Measurements from ENCODE around the gene SVIL. TPM values are rescaled to one million over a fixed set of nuclear protein-coding genes. Genes with fewer than 3 reads are reported as not detected.

The SVIL gene
- total and polyA plus RNA-seq, 7 donors, result 70.6 to 1,728 (median 792) TPM

DNA sequence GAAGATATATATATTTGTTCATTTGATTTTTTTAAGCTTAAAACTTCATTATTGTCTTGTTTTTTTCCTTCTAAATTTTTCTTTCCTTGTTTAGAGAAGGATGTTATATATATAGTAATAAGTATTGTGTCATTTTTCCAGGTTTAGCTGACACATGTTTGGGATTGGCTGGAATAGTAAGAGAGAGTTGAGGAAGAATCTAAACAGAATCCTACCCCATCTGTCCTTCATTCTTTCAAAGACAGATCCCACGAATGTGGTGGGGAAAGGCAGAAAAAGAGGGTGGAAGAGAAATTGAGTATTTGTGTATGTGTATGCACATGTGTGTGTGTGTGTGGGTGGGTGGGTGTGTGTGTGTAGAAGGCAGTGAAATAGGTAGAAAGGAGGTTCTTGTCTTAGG, 132.4 kb downstream of the SVIL start:
- DNase-seq, result no peak

DNA sequence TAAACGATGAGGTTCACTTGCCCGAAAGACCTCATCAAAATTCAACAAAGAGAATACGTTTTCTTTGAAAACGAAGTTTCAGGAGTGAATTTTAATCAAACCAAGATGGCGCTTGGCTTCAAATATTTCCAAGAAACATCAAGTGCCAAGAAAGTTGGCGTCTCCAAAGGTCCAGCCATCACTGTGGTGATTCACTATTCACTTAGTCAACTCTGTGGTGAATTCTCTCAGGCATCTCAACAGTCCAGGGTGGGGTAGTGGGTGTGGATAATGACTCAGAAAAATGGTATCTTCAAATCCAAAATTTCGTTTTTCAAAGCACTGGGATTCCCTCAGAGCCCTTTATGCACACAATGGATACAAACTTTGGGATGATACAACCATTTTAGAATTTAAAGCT, 133.1 kb downstream of the SVIL start:
- no peaks in the 10 kb centered on the region for H3K27me3 ChIP-seq (ENCODE audit: insufficient read depth in 3 of 3, low read length in 2 of 3)
- DNase-seq (peak in 1 of 2 donors; percentile 2), ATAC-seq (peak; percentile 61 to 79 (median 72))
- no peaks in the 10 kb centered on the region for H3K9me3 ChIP-seq
- H3K36me3 ChIP-seq (ENCODE audit: insufficient read depth in 1 of 2, low read depth in 1 of 2), result peaks cover 0 to 80% of the 10 kb centered on the region in 2 donors
- TF ChIP-seq, protein P1, sequence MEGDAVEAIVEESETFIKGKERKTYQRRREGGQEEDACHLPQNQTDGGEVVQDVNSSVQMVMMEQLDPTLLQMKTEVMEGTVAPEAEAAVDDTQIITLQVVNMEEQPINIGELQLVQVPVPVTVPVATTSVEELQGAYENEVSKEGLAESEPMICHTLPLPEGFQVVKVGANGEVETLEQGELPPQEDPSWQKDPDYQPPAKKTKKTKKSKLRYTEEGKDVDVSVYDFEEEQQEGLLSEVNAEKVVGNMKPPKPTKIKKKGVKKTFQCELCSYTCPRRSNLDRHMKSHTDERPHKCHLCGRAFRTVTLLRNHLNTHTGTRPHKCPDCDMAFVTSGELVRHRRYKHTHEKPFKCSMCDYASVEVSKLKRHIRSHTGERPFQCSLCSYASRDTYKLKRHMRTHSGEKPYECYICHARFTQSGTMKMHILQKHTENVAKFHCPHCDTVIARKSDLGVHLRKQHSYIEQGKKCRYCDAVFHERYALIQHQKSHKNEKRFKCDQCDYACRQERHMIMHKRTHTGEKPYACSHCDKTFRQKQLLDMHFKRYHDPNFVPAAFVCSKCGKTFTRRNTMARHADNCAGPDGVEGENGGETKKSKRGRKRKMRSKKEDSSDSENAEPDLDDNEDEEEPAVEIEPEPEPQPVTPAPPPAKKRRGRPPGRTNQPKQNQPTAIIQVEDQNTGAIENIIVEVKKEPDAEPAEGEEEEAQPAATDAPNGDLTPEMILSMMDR (IDR thresholded peaks at IDR 0.05), result no peak
- 82 to 90% (median 90%) methylated on average over 7 of the region's 7 CpGs for WGBS, 3 donors
- H3K4me1 ChIP-seq, result peaks cover 8% of the 10 kb centered on the region
- H3K27ac ChIP-seq, result peak overlapping the region; percentile 52
- intact Hi-C loops (cut with DNase I), result no loop called here
- H3K4me3 ChIP-seq, result no peak overlapping the region

More for the DNA sequence above, 132.4 kb downstream of the SVIL start:
- H3K36me3 ChIP-seq (ENCODE audit: insufficient read depth in 1 of 2, low read depth in 1 of 2), result peaks cover 0 to 80% of the 10 kb centered on the region in 2 donors
- ATAC-seq, result peak in 3 of 4 donors; percentile 12 to 43 (median 32)
- WGBS, 3 donors, result 40 to 48% (median 45%) methylated on average over 1 of the region's 1 CpG
- no peak overlapping the region for H3K4me3 ChIP-seq
- TF ChIP-seq, protein P1 (IDR thresholded peaks at IDR 0.05), result no peak
- peaks cover 8% of the 10 kb centered on the region for H3K4me1 ChIP-seq
- peak overlapping the region; percentile 52 for H3K27ac ChIP-seq
- H3K9me3 ChIP-seq, result no peaks in the 10 kb centered on the region
- H3K27me3 ChIP-seq (ENCODE audit: insufficient read depth in 3 of 3, low read length in 2 of 3), result no peaks in the 10 kb centered on the region
- intact Hi-C loops (cut with DNase I), result no loop called here

DNA sequence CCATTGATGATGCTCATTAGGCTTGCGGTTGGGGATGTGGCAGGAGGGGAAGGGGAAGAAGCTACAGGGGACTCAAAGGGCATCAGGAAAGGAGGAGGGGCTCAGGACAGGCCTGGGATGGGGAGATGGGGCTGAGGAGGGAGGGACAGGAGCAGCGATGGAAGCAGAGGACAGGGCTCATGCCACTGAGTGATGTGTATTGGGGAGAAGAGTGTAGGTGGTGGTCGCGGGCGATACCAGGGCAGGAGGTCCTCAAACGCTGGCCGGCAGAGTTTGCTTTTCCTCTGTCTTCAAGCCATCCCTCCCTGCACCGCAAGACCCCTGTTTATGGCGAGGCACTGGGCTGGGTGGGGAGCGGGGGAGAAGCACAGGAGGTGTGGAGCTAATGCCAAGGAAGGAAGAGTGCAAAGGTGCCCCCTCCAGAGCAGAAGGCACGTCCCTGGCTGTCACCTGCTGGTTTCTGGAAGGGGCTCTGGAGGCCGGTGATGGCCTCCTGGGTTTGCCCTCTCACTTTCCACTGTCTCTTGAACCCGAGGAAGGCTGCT, 134.7 kb downstream of the SVIL start:
- peak overlapping the region; percentile 53 for H3K27ac ChIP-seq
- ATAC-seq (no peak), DNase-seq (peak in 1 of 2 donors; percentile 30)

DNA sequence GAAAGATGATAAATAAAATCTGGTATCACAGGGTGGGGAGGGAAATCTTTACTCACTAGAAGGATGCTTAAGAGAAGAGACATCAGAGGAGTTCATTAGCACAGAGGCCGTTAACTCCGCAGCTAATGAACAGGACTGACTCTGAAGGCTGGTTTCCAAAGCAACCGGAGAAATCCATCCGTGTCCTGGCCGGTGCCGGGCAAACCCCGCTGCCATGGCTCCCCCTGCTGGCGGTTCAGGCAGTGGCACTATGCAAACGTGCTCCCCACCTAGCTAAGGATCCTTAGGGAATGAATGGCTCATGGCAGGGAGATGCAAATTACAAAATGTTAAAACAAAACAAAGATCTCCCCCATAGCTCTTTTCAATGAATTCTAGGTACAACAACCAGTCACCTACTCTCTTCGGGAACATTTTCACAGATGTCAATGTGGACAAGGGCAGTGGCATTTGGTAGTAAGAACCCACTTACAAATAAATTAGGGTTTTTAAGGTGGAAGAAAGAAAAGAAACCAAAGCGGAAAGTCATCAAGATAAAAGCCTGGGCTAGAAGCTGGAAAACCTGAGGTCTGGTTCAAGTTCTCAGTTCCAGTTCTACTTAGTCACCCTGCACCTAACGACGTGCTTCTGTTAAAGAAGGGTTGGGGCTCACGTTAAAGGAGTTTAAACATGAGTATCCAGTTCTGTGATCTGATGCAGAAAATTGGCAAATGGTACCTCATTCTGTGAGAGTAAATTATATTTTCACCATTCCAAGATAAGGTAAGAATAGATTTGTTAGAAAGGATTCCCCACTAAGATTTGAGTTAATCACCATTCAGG, 138.2 kb downstream of the SVIL start:
- TF ChIP-seq, protein P1 (IDR thresholded peaks at IDR 0.05), result peak; percentile 89
- H3K4me1 ChIP-seq, result no peaks in the 10 kb centered on the region
- peaks cover 0 to 94% of the 10 kb centered on the region in 2 donors for H3K36me3 ChIP-seq (ENCODE audit: insufficient read depth in 1 of 2, low read depth in 1 of 2)
- WGBS, 3 donors, result 23 to 30% (median 23%) methylated on average over 14 of the region's 14 CpGs
- peak; percentile 76 to 88 for DNase-seq
- peak overlapping the region; percentile 17 for H3K27ac ChIP-seq
- intact Hi-C loops (cut with DNase I), result loop anchor here in 1 of 2 donors (10.0 kb wide), 1 partner anchor 1188 kb away; no protein-coding TSS in a partner anchor
- peak; percentile 64 to 80 (median 76) for ATAC-seq
- no peak overlapping the region for H3K4me3 ChIP-seq
- H3K27me3 ChIP-seq (ENCODE audit: insufficient read depth in 3 of 3, low read length in 2 of 3), result no peaks in the 10 kb centered on the region
- H3K9me3 ChIP-seq, result no peaks in the 10 kb centered on the region

More for the DNA sequence above, 134.7 kb downstream of the SVIL start:
- H3K4me3 ChIP-seq, result no peak overlapping the region
- no peaks in the 10 kb centered on the region for H3K9me3 ChIP-seq
- peaks cover 8% of the 10 kb centered on the region for H3K4me1 ChIP-seq
- H3K27me3 ChIP-seq (ENCODE audit: insufficient read depth in 3 of 3, low read length in 2 of 3), result no peaks in the 10 kb centered on the region
- 76 to 90% (median 82%) methylated on average over 10 to 13 of the region's 13 CpGs for WGBS, 3 donors
- TF ChIP-seq, protein P1 (IDR thresholded peaks at IDR 0.05), result no peak
- H3K36me3 ChIP-seq (ENCODE audit: insufficient read depth in 1 of 2, low read depth in 1 of 2), result peaks cover 0 to 84% of the 10 kb centered on the region in 2 donors
- intact Hi-C loops (cut with DNase I), result loop anchor here in 1 of 2 donors (10.0 kb wide), 1 partner anchor 1185 kb away; no protein-coding TSS in a partner anchor

All from psoas muscle (tissue), 8 donors.